Parathyroid adenoma (tissue), 2 donors: ENCODE data around the gene TEX261.

Experiments used
- H2AFZ ChIP-seq: fragments of 300-600 bp; sonication (generic); one replicate; pipeline ENCODE4 v1.7.0; 2017; ENCODE audit warnings: antibody characterized with exemption, mild to moderate bottlenecking
- H3K27ac ChIP-seq: fragments of 300-600 bp; sonication (generic); one replicate; pipeline ENCODE4 v1.7.0; 2017
- H3K27me3 ChIP-seq: fragments of 300-600 bp; sonication (generic); one replicate; pipeline ENCODE4 v1.7.0; 2017; ENCODE audit warnings: low read length; ENCODE audit not compliant: control insufficient read depth, insufficient read depth
- H3K36me3 ChIP-seq: fragments of 300-600 bp; sonication (generic); one replicate; pipeline ENCODE4 v1.7.0; 2017; ENCODE audit warnings: low read length; ENCODE audit not compliant: control insufficient read depth, insufficient read depth
- H3K4me1 ChIP-seq: fragments of 300-600 bp; sonication (generic); one replicate; pipeline ENCODE4 v1.7.0; 2017; ENCODE audit warnings: control low read depth
- H3K4me2 ChIP-seq: fragments of 300-600 bp; sonication (generic); one replicate; pipeline ENCODE4 v1.7.0; 2017; ENCODE audit warnings: low read length
- H3K4me3 ChIP-seq: fragments of 300-600 bp; sonication (generic); one replicate; pipeline ENCODE4 v1.7.0; 2017; ENCODE audit warnings: low read depth, low read length
- H3K79me2 ChIP-seq: fragments of 300-600 bp; sonication (generic); one replicate; pipeline ENCODE4 v1.7.0; 2017; ENCODE audit warnings: control low read depth
- H3K9ac ChIP-seq: fragments of 300-600 bp; sonication (generic); one replicate; pipeline ENCODE4 v1.7.0; 2017; ENCODE audit warnings: mild to moderate bottlenecking
- H3K9me3 ChIP-seq: fragments of 300-600 bp; sonication (generic); one replicate; pipeline ENCODE4 v1.7.0; 2017; ENCODE audit warnings: low read length; ENCODE audit not compliant: control insufficient read depth
- TF ChIP-seq, protein P1 (sequence below): fragments of 300-600 bp; sonication (generic); IDR thresholded peaks from one replicate; pipeline ENCODE4 v1.7.0; 2017; ENCODE audit warnings: antibody characterized with exemption, mild to moderate bottlenecking
- donor health status: primary hyperparathyroidism.

Gene TEX261

DNA sequence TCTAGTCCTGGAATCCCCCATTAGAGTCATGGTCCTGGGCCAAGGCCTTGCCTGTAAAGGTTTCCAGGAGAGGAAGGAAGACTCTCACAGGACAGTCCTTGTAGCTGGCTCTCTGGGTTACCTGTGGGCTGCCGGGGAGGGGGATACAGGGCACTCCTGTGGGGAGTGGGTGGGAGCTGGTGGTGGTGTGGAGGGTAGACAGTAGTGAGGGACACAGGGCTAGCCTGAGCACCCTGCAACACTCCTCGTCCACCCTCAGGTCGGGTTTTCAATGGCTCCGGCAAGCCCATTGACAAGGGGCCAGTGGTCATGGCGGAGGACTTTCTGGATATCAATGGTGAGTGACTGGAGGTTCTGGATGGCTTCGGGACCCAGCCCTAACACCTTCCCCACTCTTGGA lies 35.9 kb downstream of the TEX261 start:
- Histone ChIP-seq H3K4me3 (no peak overlapping the region), H3K4me2 (no peak overlapping the region), H3K36me3 (no peaks in the 10 kb centered on the region), H2AFZ (no peak overlapping the region), H3K4me1 (no peaks in the 10 kb centered on the region), H3K9ac (no peak overlapping the region), H3K27ac (no peak overlapping the region), H3K9me3 (no peaks in the 10 kb centered on the region), H3K79me2 (no peaks in the 10 kb centered on the region), H3K27me3 (no peaks in the 10 kb centered on the region)
- TF ChIP-seq, protein P1, sequence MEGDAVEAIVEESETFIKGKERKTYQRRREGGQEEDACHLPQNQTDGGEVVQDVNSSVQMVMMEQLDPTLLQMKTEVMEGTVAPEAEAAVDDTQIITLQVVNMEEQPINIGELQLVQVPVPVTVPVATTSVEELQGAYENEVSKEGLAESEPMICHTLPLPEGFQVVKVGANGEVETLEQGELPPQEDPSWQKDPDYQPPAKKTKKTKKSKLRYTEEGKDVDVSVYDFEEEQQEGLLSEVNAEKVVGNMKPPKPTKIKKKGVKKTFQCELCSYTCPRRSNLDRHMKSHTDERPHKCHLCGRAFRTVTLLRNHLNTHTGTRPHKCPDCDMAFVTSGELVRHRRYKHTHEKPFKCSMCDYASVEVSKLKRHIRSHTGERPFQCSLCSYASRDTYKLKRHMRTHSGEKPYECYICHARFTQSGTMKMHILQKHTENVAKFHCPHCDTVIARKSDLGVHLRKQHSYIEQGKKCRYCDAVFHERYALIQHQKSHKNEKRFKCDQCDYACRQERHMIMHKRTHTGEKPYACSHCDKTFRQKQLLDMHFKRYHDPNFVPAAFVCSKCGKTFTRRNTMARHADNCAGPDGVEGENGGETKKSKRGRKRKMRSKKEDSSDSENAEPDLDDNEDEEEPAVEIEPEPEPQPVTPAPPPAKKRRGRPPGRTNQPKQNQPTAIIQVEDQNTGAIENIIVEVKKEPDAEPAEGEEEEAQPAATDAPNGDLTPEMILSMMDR: no peak

DNA sequence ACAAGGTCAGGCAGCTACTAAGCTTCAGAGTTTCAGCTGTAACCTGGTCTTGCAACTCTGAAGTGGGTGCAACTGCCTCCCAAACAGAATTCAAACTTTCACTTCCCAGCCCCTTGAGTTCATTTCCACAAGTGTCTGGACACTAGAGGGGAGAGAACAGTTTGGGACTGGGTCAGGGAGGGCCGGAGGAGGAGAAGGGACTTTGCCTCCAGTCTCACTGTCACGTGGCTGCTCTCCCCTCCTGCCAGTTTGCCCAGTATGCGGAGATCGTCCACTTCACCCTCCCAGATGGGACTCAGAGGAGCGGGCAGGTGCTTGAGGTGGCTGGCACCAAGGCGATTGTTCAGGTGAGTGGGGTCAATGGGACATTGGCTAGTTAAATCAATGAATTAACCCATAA lies 36.9 kb downstream of the TEX261 start:
- TF ChIP-seq, protein P1: no peak
- Histone ChIP-seq H2AFZ (no peak overlapping the region), H3K27me3 (no peaks in the 10 kb centered on the region), H3K9me3 (no peaks in the 10 kb centered on the region), H3K36me3 (no peaks in the 10 kb centered on the region), H3K27ac (no peak overlapping the region), H3K79me2 (no peaks in the 10 kb centered on the region), H3K9ac (no peak overlapping the region), H3K4me1 (no peaks in the 10 kb centered on the region), H3K4me2 (no peak overlapping the region), H3K4me3 (no peak overlapping the region)

DNA sequence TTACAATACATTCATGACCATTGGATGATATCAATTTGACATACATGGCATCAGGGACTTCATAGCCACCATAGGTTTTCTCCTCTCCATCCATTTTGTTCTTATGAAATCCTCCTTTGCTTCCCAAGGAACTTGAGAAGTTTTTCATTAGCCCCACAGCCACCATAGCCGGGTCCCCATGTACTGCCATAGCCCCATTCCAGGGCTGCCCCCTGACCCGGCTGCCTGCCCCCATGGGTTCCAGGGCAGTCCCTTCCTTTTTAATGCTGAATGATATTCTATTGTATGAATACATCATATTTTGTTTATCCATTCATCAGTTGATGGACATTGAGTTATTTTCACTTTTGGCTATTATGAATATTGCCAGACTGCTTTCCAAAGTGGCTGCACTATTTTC lies 38.5 kb downstream of the TEX261 start:
- H3K9me3 ChIP-seq: no peaks in the 10 kb centered on the region
- H3K4me2 ChIP-seq: no peak overlapping the region
- no peak overlapping the region for H2AFZ ChIP-seq
- no peak overlapping the region for H3K4me3 ChIP-seq
- no peaks in the 10 kb centered on the region for H3K36me3 ChIP-seq
- H3K79me2 ChIP-seq: no peaks in the 10 kb centered on the region
- TF ChIP-seq, protein P1: no peak
- H3K27me3 ChIP-seq: no peaks in the 10 kb centered on the region
- H3K9ac ChIP-seq: no peak overlapping the region
- no peak overlapping the region for H3K27ac ChIP-seq
- H3K4me1 ChIP-seq: no peaks in the 10 kb centered on the region

DNA sequence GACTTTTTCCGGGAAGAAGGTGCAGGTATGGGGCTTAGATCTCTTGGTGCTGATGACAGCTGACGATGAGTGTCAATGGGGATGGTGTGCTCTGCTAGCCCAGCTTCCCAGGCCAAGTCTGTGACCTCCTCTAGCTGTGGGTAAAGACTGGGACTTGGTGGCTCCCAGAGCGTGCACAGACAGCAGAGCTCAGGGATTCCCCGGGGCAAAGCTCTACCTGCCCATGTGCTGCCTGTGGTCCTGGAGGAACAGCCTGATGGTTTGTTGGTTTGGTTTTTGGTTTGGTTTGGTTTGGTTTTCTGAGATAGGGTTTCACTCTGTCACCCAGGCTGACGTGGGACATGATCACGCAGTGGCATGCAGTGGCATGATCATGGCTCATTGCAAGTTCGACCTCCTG lies 39.8 kb downstream of the TEX261 start:
- Histone ChIP-seq H3K4me2 (no peak overlapping the region), H3K4me3 (no peak overlapping the region), H3K9me3 (no peaks in the 10 kb centered on the region), H2AFZ (no peak overlapping the region), H3K27me3 (no peaks in the 10 kb centered on the region), H3K9ac (no peak overlapping the region), H3K36me3 (no peaks in the 10 kb centered on the region), H3K27ac (no peak overlapping the region), H3K4me1 (no peaks in the 10 kb centered on the region), H3K79me2 (no peaks in the 10 kb centered on the region)
- TF ChIP-seq, protein P1: no peak

DNA sequence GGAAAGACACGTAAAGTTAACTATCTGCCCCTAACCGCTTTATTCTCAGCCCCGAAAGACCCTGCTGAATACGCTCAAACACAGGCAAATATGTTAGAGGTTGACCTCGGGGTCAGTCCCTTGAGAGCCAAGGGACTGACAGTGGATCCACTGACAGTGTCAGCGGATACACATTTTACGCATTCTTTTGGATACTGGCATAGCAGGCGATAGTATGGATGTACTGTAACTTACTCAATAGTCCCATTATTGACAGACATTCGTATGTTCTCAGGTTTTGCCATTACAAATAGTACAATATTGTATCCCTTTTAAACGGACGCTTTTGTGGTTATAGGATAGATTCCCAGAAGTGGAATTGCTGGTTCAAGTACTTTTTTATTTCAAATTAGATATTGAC lies 45.6 kb downstream of the TEX261 start:
- no peaks in the 10 kb centered on the region for H3K9me3 ChIP-seq
- H3K27ac ChIP-seq: no peak overlapping the region
- TF ChIP-seq, protein P1: no peak
- no peak overlapping the region for H3K4me2 ChIP-seq
- no peak overlapping the region for H3K9ac ChIP-seq
- no peaks in the 10 kb centered on the region for H3K27me3 ChIP-seq
- no peaks in the 10 kb centered on the region for H3K79me2 ChIP-seq
- H3K4me3 ChIP-seq: no peak overlapping the region
- no peak overlapping the region for H2AFZ ChIP-seq
- H3K36me3 ChIP-seq: no peaks in the 10 kb centered on the region
- no peaks in the 10 kb centered on the region for H3K4me1 ChIP-seq
